HepG2 (cell line): Measurements from ENCODE around the gene PRAC1. TPM values are rescaled to one million over a fixed set of nuclear protein-coding genes. Genes with fewer than 3 reads are reported as not detected.

ENCODE experiments used
- ATAC-seq: fragments of 200-7000 bp; cut with Tn5 transposase; 3 replicates; pipeline ENCODE4 v1.9.1; 2020; ENCODE audit warnings: mild to moderate bottlenecking, moderate library complexity
- BruUV-seq: library from RNA; stranded (reverse); fragments of 400-500 nt; replicated peaks from 2 replicates; lab custom pipeline; 2021; lab: Mats Ljungman, UMichigan
- CTCF ChIA-PET: fragments of 300-600 bp; formaldehyde crosslinking; extraction: SDS; loops from one replicate; lab custom pipeline; 2021; ENCODE audit warnings: low total read pairs, inconsistent platforms, low intra/inter-chr PET ratio; lab: Yijun Ruan, JAX
- POLR2A ChIA-PET: fragments of 350-600 bp; sonication (Branson Sonifier 250); formaldehyde crosslinking; loops from one replicate; lab custom pipeline; 2020; ENCODE audit warnings: antibody characterized with exemption, inconsistent platforms; lab: Yijun Ruan, JAX
- DNase-seq: peaks from one replicate; pipeline ENCODE4 v3.0.0-alpha.2; 2015; ENCODE audit warnings: low spot score
- FAIRE-seq: peaks from 3 replicates; lab custom pipeline; 2011; peaks lifted over from hg19 to GRCh38; lab: Jason Lieb, UNC
- H2AFZ ChIP-seq: one replicate; pipeline ENCODE4 v1.6.1; 2011; ENCODE audit warnings: low read length, inconsistent platforms
- H3K27ac ChIP-seq: fragments of 300-600 bp; 3 replicates; pipeline ENCODE4 v1.8.0; 2011; ENCODE audit warnings: mixed run types, mild to moderate bottlenecking, mixed read lengths, low read length, inconsistent platforms; ENCODE audit not compliant: insufficient read depth; ENCODE audit errors: extremely low read length
- H3K27me3 ChIP-seq, 2 experiments: fragments of 200-600 bp in 1 of 2; 2 replicates in 1 of 2; 3 replicates in 1 of 2; pipeline versions ENCODE4 v1.6.0 to v1.8.0; 2011; ENCODE audit warnings: low read length in 2 of 2, mild to moderate bottlenecking in 2 of 2, moderate library complexity in 2 of 2, inconsistent platforms in 1 of 2; ENCODE audit not compliant: insufficient read depth in 2 of 2, control insufficient read depth in 1 of 2
- H3K36me3 ChIP-seq, 2 experiments: fragments of 200-600 bp in 1 of 2; replicated peaks in 1 of 2; 2 replicates in 1 of 2; 3 replicates in 1 of 2; pipeline versions ENCODE4 v1.5.1 to v1.8.0; 2011; ENCODE audit warnings: low read length in 2 of 2, inconsistent platforms in 1 of 2; ENCODE audit not compliant: insufficient read depth in 2 of 2, control insufficient read depth in 1 of 2
- H3K4me1 ChIP-seq: 2 replicates; pipeline ENCODE4 v1.5.1; 2012; ENCODE audit warnings: low read length, inconsistent platforms; ENCODE audit not compliant: insufficient read depth
- H3K4me2 ChIP-seq: 2 replicates; pipeline ENCODE4 v1.6.0; 2011; ENCODE audit warnings: low read depth, low read length, inconsistent platforms
- H3K4me3 ChIP-seq, 3 experiments: fragments of 200-600 bp in 1 of 3; sonication (generic), shearing (Covaris generic) in 1 of 3; replicated peaks in 1 of 3; 2 replicates each; pipeline ENCODE4 v1.5.1; 2011 to 2016; ENCODE audit warnings: low read length in 3 of 3, inconsistent platforms in 2 of 3, low read depth in 2 of 3, mild to moderate bottlenecking in 2 of 3, control low read depth in 1 of 3, mixed read lengths in 1 of 3; ENCODE audit not compliant: insufficient read depth in 1 of 3
- H3K79me2 ChIP-seq: one replicate; pipeline ENCODE4 v1.6.1; 2011; ENCODE audit warnings: low read length, inconsistent platforms; ENCODE audit not compliant: insufficient read depth
- H3K9ac ChIP-seq: 2 replicates; pipeline ENCODE4 v1.6.0; 2011; ENCODE audit warnings: mild to moderate bottlenecking, low read depth, low read length, inconsistent platforms; ENCODE audit not compliant: insufficient read depth
- H3K9me3 ChIP-seq: 2 replicates; pipeline ENCODE4 v1.5.1; 2012; ENCODE audit warnings: mild to moderate bottlenecking, low read length
- H4K20me1 ChIP-seq: 2 replicates; pipeline ENCODE4 v1.6.0; 2011; ENCODE audit warnings: inconsistent platforms, mild to moderate bottlenecking, low read length, moderate library complexity; ENCODE audit not compliant: insufficient read depth
- HMG20A ChIP-seq: IDR thresholded peaks from 2 replicates; pipeline ENCODE4 v1.6.1; 2016; ENCODE audit warnings: borderline replicate concordance
- MLXIP ChIP-seq: sonication (generic); formaldehyde crosslinking; IDR thresholded peaks from 2 replicates; pipeline ENCODE4 v1.9.0; 2021; ENCODE audit warnings: missing genetic modification reagents, borderline replicate concordance
- ZSCAN20 ChIP-seq: sonication (generic); formaldehyde crosslinking; IDR thresholded peaks from 2 replicates; pipeline ENCODE4 v1.4.0; 2020; ENCODE audit warnings: missing genetic modification reagents, mild to moderate bottlenecking, borderline replicate concordance
- WGBS: methylation state at CpG from one replicate; pipeline ENCODE4 v1.1.6; 2017; ENCODE audit warnings: low lambda C conversion rate; 5-methylcytosine and 5-hydroxymethylcytosine counted together
- in situ Hi-C: cut with HindIII; loops from 2 replicates; pipeline ENCODE4 v1.10.0; 2017; ENCODE audit warnings: low pct_unique_long_range_greater_than_20kb; ENCODE audit not compliant: extremely low pct_ligation_motif_present
- intact Hi-C: fragments of 100-400 bp; cut with micrococcal nuclease; formaldehyde crosslinking; loops from one replicate; pipeline ENCODE4 v1.10.0; 2022; ENCODE audit not compliant: unreplicated experiment
- polyA plus RNA-seq, 8 experiments: library from polyadenylated mRNA; depleted of rRNA in 3 of 8; stranded (reverse) in 7 of 8; unstranded in 1 of 8; fragments of >200 nt; fragmentation: Illumina TruSeq in 4 of 8; extraction: Trizol in 4 of 8; gene quantifications; 2 replicates each; pipeline versions ENCODE4 v1.2.1 to v1.2.3, GENCODE V29; 2011 to 2016; ENCODE audit warnings: low read depth in 4 of 8, missing spikeins in 1 of 8, mixed read lengths in 1 of 8; ENCODE audit not compliant: insufficient read depth in 1 of 8
- total RNA-seq, 5 experiments: library from RNA; depleted of rRNA; stranded (reverse); fragments of >200 nt; fragmentation: Illumina TruSeq; extraction: Trizol; gene quantifications; 2 replicates each; pipeline ENCODE4 v1.2.3, GENCODE V29; 2016; ENCODE audit warnings: low read depth in 1 of 5

The PRAC1 gene
- total and polyA plus RNA-seq, 2 of the 13 experiments (the other 11 are each of a cell fraction or from before 2014, with no cell fraction given), result not detected

DNA sequence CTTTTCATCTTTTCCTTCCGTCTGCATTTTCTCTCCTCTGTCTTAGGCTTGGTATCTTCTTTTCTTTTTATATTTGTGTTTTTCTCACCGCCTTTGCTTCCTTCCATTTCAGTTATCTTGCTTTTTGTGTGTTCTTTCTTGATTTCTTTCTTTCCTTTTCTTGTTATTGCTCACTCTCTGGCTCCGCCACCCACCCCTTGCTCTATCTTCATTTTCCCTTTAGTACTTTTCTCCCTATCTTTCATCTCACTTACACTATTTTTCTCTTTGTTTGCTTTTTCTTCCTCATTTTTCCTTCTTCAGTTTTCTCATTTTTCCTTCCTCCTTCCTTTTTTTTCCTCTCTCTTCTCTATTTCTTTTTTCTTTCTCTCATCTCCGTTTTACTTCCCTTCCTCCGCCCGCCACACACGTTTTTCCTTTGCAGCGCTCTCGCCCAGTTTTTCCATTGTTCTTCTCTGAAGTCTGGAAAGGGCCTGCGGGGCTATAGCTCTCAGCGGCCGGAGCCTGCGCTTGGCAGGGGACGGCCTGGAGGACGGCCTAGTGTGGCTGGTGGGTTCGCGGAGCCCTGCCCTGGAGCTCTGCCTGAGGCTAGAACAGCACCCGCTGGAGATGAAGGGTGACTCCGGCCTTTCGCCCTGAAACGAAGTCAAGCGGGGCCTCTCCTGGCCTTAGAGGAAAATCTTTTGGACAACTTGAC is 11.5 kb upstream of the PRAC1 start:
- BruUV-seq, result no TSS peak
- DNase-seq (no peak), ATAC-seq (no peak), FAIRE-seq (no peak)
- Histone ChIP-seq H3K36me3 (no peaks in the 10 kb centered on the region), H2AFZ (no peak overlapping the region), H3K9me3 (no peaks in the 10 kb centered on the region), H3K4me2 (no peak overlapping the region), H3K4me1 (peaks cover 10% of the 10 kb centered on the region), H3K9ac (no peak overlapping the region), H4K20me1 (peaks cover 4% of the 10 kb centered on the region; the same call in 1 of the 2 replicates), H3K27ac (no peak overlapping the region), H3K4me3 (no peak overlapping the region), H3K27me3 (peaks cover 16 to 92% of the 10 kb centered on the region in 2 experiments), H3K79me2 (no peaks in the 10 kb centered on the region)
- intact Hi-C loops, result no loop called here
- TF ChIP-seq HMG20A (CRISPR knock-in tag), result no peak
- TF ChIP-seq MLXIP (CRISPR knock-in tag), result no peak
- no peak for TF ChIP-seq ZSCAN20 (CRISPR knock-in tag)
- in situ Hi-C loops, result no loop called here
- 55% methylated on average over 22 of the region's 22 CpGs for WGBS
- CTCF ChIA-PET, result no interaction called here
- POLR2A ChIA-PET, result no interaction called here
